WTC11 (cell line): ENCODE data around the gene TYMS. TPM values are rescaled to one million over a fixed set of nuclear protein-coding genes. Genes with fewer than 3 reads are reported as not detected.

Experiments
- ATAC-seq: fragments of 200-7000 bp; cut with Tn5 transposase; 2 replicates; pipeline ENCODE4 v1.10.0; 2021; ENCODE audit warnings: mild to moderate bottlenecking, moderate library complexity
- CTCF ChIA-PET: fragments of 300-600 bp; sonication (Branson Sonifier 250); formaldehyde crosslinking; loops from one replicate; lab custom pipeline; 2021; ENCODE audit warnings: antibody characterized with exemption; lab: Charles Lee
- POLR2A ChIA-PET: fragments of 350-600 bp; sonication (Branson Sonifier 250); formaldehyde crosslinking; loops from one replicate; lab custom pipeline; 2021; ENCODE audit warnings: antibody characterized with exemption; lab: Charles Lee
- DNase-seq: peaks from one replicate; pipeline ENCODE4 v3.0.0; 2021; ENCODE audit warnings: low spot score
- H3K27ac Mint-ChIP-seq: 2 replicates; pipeline ENCODE4 v1.8.0; 2021; ENCODE audit warnings: mixed read lengths
- H3K27me3 Mint-ChIP-seq: 2 replicates; pipeline ENCODE4 v1.8.0; 2021; ENCODE audit warnings: low read depth, mild to moderate bottlenecking, moderate library complexity, mixed read lengths
- H3K36me3 Mint-ChIP-seq: 2 replicates; pipeline ENCODE4 v1.8.0; 2021; ENCODE audit warnings: mixed read lengths
- H3K4me1 Mint-ChIP-seq: 2 replicates; pipeline ENCODE4 v1.8.0; 2022; ENCODE audit warnings: mixed read lengths
- H3K4me3 Mint-ChIP-seq: 2 replicates; pipeline ENCODE4 v1.8.0; 2021; ENCODE audit warnings: mild to moderate bottlenecking, moderate library complexity, mixed read lengths
- H3K9me3 Mint-ChIP-seq: 2 replicates; pipeline ENCODE4 v1.8.0; 2021; ENCODE audit warnings: mixed read lengths
- ATF2 ChIP-seq: sonication (generic); formaldehyde crosslinking; IDR thresholded peaks from 2 replicates; pipeline ENCODE4 v1.8.1; 2022; ENCODE audit warnings: low read depth, missing genetic modification reagents, borderline replicate concordance
- CBFB ChIP-seq: sonication (generic); formaldehyde crosslinking; IDR thresholded peaks from 2 replicates; pipeline ENCODE4 v1.8.1; 2022; ENCODE audit warnings: mild to moderate bottlenecking, low read depth, missing genetic modification reagents
- CTCF ChIP-seq: fragments of 200-600 bp; IDR thresholded peaks from 2 replicates; pipeline ENCODE4 v1.8.0; 2022; ENCODE audit warnings: antibody characterized with exemption
- ETV6 ChIP-seq: sonication (generic); formaldehyde crosslinking; IDR thresholded peaks from 2 replicates; pipeline ENCODE4 v1.8.1; 2022; ENCODE audit warnings: mild to moderate bottlenecking, missing genetic modification reagents
- FOXJ3 ChIP-seq: sonication (generic); formaldehyde crosslinking; IDR thresholded peaks from 2 replicates; pipeline ENCODE4 v1.9.0; 2021; ENCODE audit warnings: missing genetic modification reagents, mild to moderate bottlenecking, borderline replicate concordance
- JUN ChIP-seq: sonication (generic); formaldehyde crosslinking; IDR thresholded peaks from 2 replicates; pipeline ENCODE4 v1.8.0; 2023; ENCODE audit warnings: mild to moderate bottlenecking, missing genetic modification reagents
- MYBL2 ChIP-seq: sonication (generic); formaldehyde crosslinking; IDR thresholded peaks from 2 replicates; pipeline ENCODE4 v1.8.1; 2023; ENCODE audit warnings: mild to moderate bottlenecking, moderate library complexity, missing genetic modification reagents
- OVOL2 ChIP-seq: fragments of 250-450 bp; sonication (Bioruptor Pico); IDR thresholded peaks from 2 replicates; pipeline ENCODE4 v1.9.0; 2021; ENCODE audit warnings: mild to moderate bottlenecking, borderline replicate concordance
- RELA ChIP-seq: sonication (generic); formaldehyde crosslinking; IDR thresholded peaks from 2 replicates; pipeline ENCODE4 v1.8.1; 2022; ENCODE audit warnings: missing genetic modification reagents, mild to moderate bottlenecking, borderline replicate concordance
- SMAD4 ChIP-seq: sonication (generic); formaldehyde crosslinking; IDR thresholded peaks from 2 replicates; pipeline ENCODE4 v1.8.0; 2022; ENCODE audit warnings: mild to moderate bottlenecking, missing genetic modification reagents
- TP53 ChIP-seq: sonication (generic); formaldehyde crosslinking; IDR thresholded peaks from 2 replicates; pipeline ENCODE4 v1.8.1; 2023; ENCODE audit warnings: mild to moderate bottlenecking, missing genetic modification reagents
- ZBTB43 ChIP-seq: sonication (generic); formaldehyde crosslinking; IDR thresholded peaks from 2 replicates; pipeline ENCODE4 v1.8.1; 2023; ENCODE audit warnings: mild to moderate bottlenecking, missing genetic modification reagents
- ZNF263 ChIP-seq: sonication (generic); formaldehyde crosslinking; IDR thresholded peaks from 2 replicates; pipeline ENCODE4 v1.8.1; 2022; ENCODE audit warnings: low read depth, mild to moderate bottlenecking, moderate library complexity, missing genetic modification reagents
- total RNA-seq: library from RNA; stranded (reverse); gene quantifications from 3 replicates; pipeline ENCODE4 v1.2.3, GENCODE V29; 2021
- TF ChIP-seq, protein P1 (sequence below): sonication (generic); formaldehyde crosslinking; IDR thresholded peaks from 2 replicates; pipeline ENCODE4 v1.8.1; 2022; ENCODE audit warnings: mild to moderate bottlenecking, moderate library complexity, missing genetic modification reagents
- TF ChIP-seq, protein P2 (sequence below): fragments of 250-450 bp; sonication (Bioruptor Pico); IDR thresholded peaks from 2 replicates; pipeline ENCODE4 v1.9.0; 2021; ENCODE audit warnings: mild to moderate bottlenecking
- TF ChIP-seq, protein P3 (sequence below): sonication (generic); formaldehyde crosslinking; IDR thresholded peaks from 2 replicates; pipeline ENCODE4 v1.8.0; 2022; ENCODE audit warnings: mild to moderate bottlenecking, missing genetic modification reagents
- TF ChIP-seq, protein P4 (sequence below): sonication (generic); formaldehyde crosslinking; IDR thresholded peaks from 2 replicates; pipeline ENCODE4 v1.8.1; 2022; ENCODE audit warnings: missing genetic modification reagents, borderline replicate concordance

Gene TYMS
- total RNA-seq, 1 experiment from 2014 or later = 86.4 TPM

DNA sequence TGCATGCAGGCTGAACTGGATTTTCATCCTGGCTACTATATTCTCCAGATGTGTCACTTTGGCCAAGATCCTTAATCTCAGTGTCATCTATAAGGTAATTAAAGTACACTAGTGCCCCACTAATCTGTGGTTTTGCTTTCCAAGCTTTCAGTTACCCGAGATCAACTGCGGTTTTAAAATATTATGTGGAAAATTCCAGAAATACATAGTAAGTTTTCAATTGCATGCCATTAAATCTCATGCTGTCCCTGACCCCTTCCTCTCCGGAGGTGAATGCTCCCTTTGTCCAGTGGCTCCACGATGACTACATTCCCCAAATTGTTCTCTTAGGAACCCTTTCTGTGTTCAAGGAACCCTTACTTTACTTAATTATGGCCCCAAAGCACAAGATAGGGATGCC is 5.3 kb upstream of the TYMS start:
- Mint-ChIP-seq H3K27ac (no peak overlapping the region), H3K9me3 (no peaks in the 10 kb centered on the region), H3K4me1 (peaks cover 40% of the 10 kb centered on the region), H3K36me3 (peaks cover 2% of the 10 kb centered on the region; the same call in 1 of the 2 replicates), H3K4me3 (no peak overlapping the region), H3K27me3 (no peaks in the 10 kb centered on the region)
- ChIA-PET CTCF (interaction anchor here (0.6 kb wide), 1 partner anchor 29 kb away, joined by 3 read pairs; no protein-coding TSS in a partner anchor), POLR2A (no interaction called here)
- TF ChIP-seq FOXJ3 (no peak), SMAD4 (no peak), CBFB (CRISPR knock-in tag) (no peak), ETV6 (CRISPR knock-in tag) (no peak), MYBL2 (CRISPR knock-in tag) (no peak), OVOL2 (CRISPR knock-in tag) (no peak), JUN (CRISPR knock-in tag) (no peak), ZBTB43 (CRISPR knock-in tag) (no peak), TP53 (CRISPR knock-in tag) (no peak), CTCF (no peak), ATF2 (CRISPR knock-in tag) (no peak), ZNF263 (no peak), RELA (CRISPR knock-in tag) (no peak)
- TF ChIP-seq, protein P1, sequence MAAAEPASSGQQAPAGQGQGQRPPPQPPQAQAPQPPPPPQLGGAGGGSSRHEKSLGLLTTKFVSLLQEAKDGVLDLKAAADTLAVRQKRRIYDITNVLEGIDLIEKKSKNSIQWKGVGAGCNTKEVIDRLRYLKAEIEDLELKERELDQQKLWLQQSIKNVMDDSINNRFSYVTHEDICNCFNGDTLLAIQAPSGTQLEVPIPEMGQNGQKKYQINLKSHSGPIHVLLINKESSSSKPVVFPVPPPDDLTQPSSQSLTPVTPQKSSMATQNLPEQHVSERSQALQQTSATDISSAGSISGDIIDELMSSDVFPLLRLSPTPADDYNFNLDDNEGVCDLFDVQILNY (CRISPR knock-in tag) = no peak
- TF ChIP-seq, protein P2, sequence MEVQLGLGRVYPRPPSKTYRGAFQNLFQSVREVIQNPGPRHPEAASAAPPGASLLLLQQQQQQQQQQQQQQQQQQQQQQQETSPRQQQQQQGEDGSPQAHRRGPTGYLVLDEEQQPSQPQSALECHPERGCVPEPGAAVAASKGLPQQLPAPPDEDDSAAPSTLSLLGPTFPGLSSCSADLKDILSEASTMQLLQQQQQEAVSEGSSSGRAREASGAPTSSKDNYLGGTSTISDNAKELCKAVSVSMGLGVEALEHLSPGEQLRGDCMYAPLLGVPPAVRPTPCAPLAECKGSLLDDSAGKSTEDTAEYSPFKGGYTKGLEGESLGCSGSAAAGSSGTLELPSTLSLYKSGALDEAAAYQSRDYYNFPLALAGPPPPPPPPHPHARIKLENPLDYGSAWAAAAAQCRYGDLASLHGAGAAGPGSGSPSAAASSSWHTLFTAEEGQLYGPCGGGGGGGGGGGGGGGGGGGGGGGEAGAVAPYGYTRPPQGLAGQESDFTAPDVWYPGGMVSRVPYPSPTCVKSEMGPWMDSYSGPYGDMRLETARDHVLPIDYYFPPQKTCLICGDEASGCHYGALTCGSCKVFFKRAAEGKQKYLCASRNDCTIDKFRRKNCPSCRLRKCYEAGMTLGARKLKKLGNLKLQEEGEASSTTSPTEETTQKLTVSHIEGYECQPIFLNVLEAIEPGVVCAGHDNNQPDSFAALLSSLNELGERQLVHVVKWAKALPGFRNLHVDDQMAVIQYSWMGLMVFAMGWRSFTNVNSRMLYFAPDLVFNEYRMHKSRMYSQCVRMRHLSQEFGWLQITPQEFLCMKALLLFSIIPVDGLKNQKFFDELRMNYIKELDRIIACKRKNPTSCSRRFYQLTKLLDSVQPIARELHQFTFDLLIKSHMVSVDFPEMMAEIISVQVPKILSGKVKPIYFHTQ (CRISPR knock-in tag) = no peak
- TF ChIP-seq, protein P3, sequence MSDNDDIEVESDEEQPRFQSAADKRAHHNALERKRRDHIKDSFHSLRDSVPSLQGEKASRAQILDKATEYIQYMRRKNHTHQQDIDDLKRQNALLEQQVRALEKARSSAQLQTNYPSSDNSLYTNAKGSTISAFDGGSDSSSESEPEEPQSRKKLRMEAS = no peak
- TF ChIP-seq, protein P4, sequence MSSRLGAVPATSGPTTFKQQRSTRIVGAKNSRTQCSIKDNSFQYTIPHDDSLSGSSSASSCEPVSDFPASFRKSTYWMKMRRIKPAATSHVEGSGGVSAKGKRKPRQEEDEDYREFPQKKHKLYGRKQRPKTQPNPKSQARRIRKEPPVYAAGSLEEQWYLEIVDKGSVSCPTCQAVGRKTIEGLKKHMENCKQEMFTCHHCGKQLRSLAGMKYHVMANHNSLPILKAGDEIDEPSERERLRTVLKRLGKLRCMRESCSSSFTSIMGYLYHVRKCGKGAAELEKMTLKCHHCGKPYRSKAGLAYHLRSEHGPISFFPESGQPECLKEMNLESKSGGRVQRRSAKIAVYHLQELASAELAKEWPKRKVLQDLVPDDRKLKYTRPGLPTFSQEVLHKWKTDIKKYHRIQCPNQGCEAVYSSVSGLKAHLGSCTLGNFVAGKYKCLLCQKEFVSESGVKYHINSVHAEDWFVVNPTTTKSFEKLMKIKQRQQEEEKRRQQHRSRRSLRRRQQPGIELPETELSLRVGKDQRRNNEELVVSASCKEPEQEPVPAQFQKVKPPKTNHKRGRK (CRISPR knock-in tag) = no peak
- ATAC-seq (no peak), DNase-seq (no peak)
